ENCODE data around the gene LPIN1.

LPIN1 gene

DNA sequence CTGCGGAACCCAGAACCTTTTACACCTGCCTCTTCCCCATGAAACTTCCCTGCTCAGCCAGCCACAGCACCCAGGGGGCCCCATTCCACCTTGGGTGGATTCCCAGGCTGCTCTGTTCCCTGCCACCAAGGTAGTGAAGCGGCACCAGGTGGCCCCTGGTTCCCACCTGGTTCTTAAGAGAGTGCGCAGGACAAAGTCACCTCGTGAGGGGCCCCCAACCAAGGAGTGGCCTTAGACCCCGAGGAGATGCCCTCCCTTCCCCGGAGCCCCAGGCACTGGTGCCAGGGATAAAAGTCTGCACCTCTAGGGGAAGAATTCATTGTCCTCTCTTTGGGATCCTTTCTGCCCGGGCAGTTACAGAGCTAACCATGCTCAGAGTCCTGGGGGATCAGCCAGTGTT, 3.1 kb upstream of the LPIN1 start:
- TF ChIP-seq SIN3A (IDR thresholded peaks at IDR 0.05; ENCODE audit: borderline replicate concordance, insufficient read depth, low read length) (no peak), TAF1 (IDR thresholded peaks at IDR 0.05; ENCODE audit: borderline replicate concordance, insufficient read depth, low read length) (no peak), POLR2AphosphoS5 (IDR thresholded peaks at IDR 0.05; ENCODE audit: low read depth, low read length) (no peak)
- TF ChIP-seq, protein P1, sequence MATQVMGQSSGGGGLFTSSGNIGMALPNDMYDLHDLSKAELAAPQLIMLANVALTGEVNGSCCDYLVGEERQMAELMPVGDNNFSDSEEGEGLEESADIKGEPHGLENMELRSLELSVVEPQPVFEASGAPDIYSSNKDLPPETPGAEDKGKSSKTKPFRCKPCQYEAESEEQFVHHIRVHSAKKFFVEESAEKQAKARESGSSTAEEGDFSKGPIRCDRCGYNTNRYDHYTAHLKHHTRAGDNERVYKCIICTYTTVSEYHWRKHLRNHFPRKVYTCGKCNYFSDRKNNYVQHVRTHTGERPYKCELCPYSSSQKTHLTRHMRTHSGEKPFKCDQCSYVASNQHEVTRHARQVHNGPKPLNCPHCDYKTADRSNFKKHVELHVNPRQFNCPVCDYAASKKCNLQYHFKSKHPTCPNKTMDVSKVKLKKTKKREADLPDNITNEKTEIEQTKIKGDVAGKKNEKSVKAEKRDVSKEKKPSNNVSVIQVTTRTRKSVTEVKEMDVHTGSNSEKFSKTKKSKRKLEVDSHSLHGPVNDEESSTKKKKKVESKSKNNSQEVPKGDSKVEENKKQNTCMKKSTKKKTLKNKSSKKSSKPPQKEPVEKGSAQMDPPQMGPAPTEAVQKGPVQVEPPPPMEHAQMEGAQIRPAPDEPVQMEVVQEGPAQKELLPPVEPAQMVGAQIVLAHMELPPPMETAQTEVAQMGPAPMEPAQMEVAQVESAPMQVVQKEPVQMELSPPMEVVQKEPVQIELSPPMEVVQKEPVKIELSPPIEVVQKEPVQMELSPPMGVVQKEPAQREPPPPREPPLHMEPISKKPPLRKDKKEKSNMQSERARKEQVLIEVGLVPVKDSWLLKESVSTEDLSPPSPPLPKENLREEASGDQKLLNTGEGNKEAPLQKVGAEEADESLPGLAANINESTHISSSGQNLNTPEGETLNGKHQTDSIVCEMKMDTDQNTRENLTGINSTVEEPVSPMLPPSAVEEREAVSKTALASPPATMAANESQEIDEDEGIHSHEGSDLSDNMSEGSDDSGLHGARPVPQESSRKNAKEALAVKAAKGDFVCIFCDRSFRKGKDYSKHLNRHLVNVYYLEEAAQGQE (IDR thresholded peaks at IDR 0.05; ENCODE audit: insufficient read depth in 1 of 2, low read depth in 2 of 2, low read length in 2 of 2) = no peak

DNA sequence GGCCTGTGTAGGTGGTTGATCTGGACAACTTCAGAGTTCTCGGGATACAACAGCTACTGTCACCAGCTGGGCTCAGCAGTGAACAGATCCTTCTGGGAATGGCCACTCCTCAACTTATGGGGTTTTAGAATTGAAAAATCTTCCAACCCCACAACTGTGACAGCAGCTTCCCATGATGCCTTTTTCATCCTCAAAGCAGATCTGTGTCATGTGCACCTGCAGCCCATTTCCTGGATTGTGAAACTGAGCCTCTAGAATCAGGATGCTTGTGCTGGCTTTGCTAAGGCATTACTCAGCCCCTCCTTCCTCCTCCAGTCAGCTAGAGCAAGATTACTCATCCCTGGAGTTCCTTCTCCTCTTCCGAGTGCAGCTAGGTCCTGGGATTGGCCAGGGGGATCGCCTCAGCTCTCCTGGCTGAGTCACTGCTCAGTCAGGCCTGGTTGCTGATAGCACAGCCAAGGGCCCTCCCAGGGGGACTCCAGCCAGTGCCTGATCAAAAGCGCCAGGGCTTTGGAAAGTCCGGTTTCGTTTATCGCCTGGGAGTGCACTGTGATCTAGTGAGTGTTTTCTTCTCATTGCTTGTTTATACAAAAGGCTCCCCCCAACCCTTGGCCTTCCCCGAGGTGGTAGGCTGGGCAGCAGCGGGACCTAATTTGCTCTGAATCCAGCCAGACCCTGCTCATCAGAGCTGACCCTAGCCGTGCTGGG, 2.4 kb upstream of the LPIN1 start:
- TF ChIP-seq TAF1 (IDR thresholded peaks at IDR 0.05; ENCODE audit: borderline replicate concordance, insufficient read depth, low read length) = peak; percentile 56; the same call in 1 of the 2 replicates
- TF ChIP-seq POLR2AphosphoS5 (IDR thresholded peaks at IDR 0.05; ENCODE audit: low read depth, low read length) = no peak
- TF ChIP-seq, protein P1 (IDR thresholded peaks at IDR 0.05; ENCODE audit: insufficient read depth in 1 of 2, low read depth in 2 of 2, low read length in 2 of 2) = peak in 1 of 2 experiments; percentile 70; a peak in 2 of 4 replicates
- 0 out of 2 replicates have a peak, but pooled peaks have one; percentile 58 for TF ChIP-seq SIN3A (IDR thresholded peaks at IDR 0.05; ENCODE audit: borderline replicate concordance, insufficient read depth, low read length)
- TF ChIP-seq FOXP2 (optimal IDR thresholded peaks at IDR 0.05; ENCODE audit: borderline replicate concordance, extremely low read depth, extremely low read length, insufficient read depth) = no peak

DNA sequence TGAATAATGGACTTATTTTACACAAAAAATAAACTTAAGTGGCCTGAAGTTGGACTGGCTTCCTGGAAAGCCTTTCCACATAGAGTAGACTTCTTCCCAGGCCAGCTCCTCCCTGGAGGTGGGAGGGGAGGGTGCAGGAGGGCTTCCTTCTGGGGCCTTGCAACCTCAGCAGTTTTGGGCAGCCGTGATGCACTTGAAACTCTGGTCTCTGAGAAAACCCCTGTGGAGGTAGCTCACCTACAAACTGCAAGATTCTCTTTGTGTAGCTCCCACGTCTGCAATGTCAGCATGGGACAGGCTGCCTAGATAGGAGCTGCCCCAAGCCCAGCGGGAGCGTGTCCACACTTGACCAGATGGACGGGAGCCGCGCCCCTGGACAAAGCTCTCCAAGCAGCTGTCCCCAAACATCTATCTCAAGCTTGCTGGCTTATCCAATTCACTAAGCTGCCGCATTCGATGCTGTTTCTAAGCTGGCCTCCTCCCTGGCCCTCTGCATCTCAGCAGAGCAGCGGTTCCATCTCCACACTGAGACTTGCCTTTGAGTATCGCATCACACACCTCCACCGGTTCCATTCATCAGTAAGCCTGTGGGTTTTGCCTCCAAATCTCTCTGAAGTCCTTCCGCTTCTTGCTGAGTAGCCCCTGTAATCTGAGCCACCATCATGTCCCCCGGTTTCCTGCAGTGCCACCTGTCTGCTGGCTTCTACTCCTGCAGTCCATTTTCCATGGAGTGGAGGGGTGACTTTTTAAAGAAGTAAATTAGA, 1.6 kb upstream of the LPIN1 start:
- TF ChIP-seq, protein P1 (IDR thresholded peaks at IDR 0.05; ENCODE audit: insufficient read depth in 1 of 2, low read depth in 2 of 2, low read length in 2 of 2) = no peak
- TF ChIP-seq SIN3A (IDR thresholded peaks at IDR 0.05; ENCODE audit: borderline replicate concordance, insufficient read depth, low read length) = no peak
- no peak for TF ChIP-seq TAF1 (IDR thresholded peaks at IDR 0.05; ENCODE audit: borderline replicate concordance, insufficient read depth, low read length)
- no peak for TF ChIP-seq FOXP2 (optimal IDR thresholded peaks at IDR 0.05; ENCODE audit: borderline replicate concordance, extremely low read depth, extremely low read length, insufficient read depth)
- TF ChIP-seq POLR2AphosphoS5 (IDR thresholded peaks at IDR 0.05; ENCODE audit: low read depth, low read length) = no peak

DNA sequence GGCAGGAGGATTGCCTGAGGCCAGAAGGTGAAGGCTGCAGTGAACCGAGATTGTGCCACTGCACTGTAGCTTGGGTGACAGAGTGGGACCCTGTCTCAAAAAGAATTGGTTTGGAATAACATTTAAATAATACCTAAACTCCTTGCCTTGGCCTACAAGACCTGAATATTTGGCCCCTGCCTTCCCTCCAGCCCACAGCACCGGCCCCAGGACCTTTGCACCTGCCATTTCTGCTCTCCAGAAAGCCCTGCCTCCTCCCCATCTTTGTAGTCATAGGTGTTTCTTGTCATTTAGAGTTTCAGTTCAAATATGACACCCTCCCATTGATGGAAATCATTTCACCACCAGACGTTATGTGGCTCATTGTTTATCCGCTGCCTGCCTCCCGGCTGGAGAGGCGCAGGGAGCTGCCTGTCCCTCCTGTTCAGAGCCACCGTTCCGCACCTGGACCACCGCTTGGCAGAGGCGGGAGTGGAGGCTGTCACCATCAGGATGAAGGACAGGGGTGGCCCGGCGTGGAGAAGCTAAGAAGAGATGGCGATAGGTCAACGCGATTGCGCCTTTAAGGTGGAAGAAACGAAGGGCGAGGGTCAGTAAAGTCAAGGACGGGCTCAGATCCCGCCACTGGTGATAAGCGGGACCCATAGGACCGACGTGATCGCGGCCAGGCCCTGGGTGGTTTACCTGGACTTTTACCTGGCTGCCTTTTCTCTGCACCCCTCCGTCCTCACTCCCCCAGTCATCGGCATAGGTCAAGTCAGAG, 638 bp upstream of the LPIN1 start:
- TF ChIP-seq TAF1 (IDR thresholded peaks at IDR 0.05; ENCODE audit: borderline replicate concordance, insufficient read depth, low read length) (no peak), SIN3A (IDR thresholded peaks at IDR 0.05; ENCODE audit: borderline replicate concordance, insufficient read depth, low read length) (no peak), FOXP2 (optimal IDR thresholded peaks at IDR 0.05; ENCODE audit: borderline replicate concordance, extremely low read depth, extremely low read length, insufficient read depth) (no peak), POLR2AphosphoS5 (IDR thresholded peaks at IDR 0.05; ENCODE audit: low read depth, low read length) (no peak)
- TF ChIP-seq, protein P1 (IDR thresholded peaks at IDR 0.05; ENCODE audit: insufficient read depth in 1 of 2, low read depth in 2 of 2, low read length in 2 of 2) = no peak
